ENCODE results near the gene AP1B1.
"Not testable (repeated sequence)": the region's sequence is repeated elsewhere in the genome, so short reads cannot be mapped to it uniquely, and the experiment has no call there.

AP1B1 gene

DNA sequence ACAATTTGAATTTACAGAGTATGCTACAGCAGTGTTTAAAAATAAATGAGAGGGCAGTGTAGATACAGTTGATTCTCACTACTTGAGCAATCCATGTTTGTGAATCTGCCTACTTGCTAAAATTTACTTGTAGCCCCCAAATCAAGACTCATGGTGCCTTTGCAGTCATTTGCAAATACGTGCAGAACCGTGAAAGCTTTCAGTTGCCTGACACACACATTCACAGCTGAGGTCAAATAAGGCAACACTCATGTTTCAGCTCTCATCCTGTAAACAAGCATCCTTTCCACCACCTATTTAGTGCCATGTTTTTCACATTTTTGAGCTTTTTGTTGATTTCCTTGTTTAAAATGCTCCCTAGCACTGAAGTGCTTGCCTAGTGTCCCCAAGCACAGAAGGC is 40.3 kb downstream of the AP1B1 start:
- FAIRE-seq, result no peak

DNA sequence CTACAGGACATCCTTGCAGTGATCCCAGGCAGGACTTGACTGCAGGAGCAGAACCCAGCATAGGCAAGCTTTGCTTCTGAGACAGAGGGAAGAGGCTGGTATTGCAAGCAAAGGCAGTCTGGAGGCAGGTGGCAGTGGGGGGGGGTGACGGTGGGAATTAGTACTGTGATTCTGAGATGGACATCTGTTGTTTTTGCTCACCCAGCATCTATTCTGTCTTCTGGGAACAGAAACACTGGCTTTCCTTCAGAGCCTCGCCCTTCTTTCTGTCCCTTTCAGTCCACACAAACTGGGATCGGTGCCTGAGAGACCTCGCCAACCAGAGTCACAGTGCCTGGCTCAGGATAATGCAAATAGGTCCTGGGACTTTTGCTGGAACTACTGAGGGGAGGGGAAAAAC is 41.7 kb downstream of the AP1B1 start:
- FAIRE-seq, result no peak

DNA sequence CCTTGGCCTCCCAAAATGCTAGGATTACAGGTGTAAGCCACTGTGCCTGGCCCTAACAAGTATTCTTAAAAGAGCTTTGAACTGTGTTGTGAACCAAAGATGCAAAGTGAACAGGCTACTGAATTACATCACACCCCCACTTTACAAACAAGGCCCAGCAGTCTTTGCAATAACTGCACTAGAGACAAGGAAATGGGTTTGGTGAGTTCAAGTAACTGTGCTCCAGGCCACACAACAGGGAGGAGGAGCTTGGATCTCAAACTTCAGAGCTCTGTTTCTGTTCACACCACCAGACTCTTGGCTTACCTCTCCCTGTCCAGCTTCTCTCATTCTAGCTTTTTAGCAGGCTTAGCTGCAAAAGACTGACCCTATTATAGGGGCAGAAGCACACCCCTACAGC is 42.4 kb downstream of the AP1B1 start:
- FAIRE-seq, result no peak

DNA sequence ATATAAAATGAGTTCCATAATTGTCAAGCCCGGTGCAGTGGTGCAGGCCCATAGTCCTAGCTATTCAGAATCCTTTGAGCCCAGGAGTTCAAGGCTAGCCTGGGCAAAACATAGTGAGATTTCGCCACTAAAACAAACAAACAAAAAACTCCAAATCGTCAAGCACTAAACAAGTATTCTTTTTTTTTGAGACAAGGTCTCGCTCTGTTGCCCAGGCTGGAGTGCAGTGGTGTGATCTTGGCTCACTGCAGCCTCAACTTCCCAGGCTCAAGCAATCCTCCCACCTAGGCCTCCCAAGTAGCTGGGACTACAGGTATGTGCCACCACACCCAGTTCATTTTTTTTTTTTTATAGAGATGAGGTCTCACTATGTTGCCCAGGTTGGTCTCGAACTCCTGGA is 43.5 kb downstream of the AP1B1 start:
- not testable (repeated sequence) for FAIRE-seq

DNA sequence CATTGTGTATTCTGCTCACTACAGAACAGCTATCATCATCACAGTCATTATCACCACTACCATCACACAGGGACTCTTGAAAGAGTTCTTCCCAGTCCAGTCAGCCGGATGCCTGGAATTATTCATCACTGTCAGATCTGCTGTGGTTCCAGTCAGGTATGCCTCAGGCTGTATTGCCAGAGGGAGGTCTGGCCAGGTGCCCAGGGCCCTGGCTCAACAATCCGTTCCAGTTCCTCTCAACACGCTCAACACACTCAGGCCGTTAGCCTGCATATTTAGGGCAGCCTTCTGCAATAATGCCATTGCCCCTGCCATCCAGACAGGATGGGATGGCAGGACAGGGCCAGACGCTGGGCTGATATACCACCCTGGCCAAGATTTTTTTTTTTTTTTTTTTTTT is 44.2 kb downstream of the AP1B1 start:
- no peak for FAIRE-seq

DNA sequence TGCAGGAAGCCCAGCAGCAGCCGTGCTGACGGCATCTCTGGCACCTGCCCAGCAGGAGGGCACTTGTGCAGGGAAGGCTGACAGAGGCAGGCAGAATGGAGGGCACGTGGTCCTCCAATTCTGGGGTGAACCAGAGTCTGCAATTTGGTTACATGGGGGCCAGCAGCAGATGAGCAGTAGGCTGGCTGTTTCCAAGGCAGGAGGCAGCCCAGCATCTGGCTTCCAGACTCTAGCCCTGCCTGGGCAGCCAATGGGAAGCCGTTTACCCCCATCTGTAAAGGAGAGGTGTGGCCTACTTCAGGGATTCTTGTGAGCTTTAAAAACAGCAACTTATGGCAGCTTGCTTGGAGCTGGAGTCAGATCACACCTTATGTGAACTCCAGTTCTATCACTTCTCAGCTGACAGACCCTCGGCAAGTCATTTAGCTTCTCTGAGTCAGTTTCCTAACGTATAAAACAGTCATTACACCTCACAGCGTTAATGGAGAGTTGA is 45.0 kb downstream of the AP1B1 start:
- no peak for FAIRE-seq

DNA sequence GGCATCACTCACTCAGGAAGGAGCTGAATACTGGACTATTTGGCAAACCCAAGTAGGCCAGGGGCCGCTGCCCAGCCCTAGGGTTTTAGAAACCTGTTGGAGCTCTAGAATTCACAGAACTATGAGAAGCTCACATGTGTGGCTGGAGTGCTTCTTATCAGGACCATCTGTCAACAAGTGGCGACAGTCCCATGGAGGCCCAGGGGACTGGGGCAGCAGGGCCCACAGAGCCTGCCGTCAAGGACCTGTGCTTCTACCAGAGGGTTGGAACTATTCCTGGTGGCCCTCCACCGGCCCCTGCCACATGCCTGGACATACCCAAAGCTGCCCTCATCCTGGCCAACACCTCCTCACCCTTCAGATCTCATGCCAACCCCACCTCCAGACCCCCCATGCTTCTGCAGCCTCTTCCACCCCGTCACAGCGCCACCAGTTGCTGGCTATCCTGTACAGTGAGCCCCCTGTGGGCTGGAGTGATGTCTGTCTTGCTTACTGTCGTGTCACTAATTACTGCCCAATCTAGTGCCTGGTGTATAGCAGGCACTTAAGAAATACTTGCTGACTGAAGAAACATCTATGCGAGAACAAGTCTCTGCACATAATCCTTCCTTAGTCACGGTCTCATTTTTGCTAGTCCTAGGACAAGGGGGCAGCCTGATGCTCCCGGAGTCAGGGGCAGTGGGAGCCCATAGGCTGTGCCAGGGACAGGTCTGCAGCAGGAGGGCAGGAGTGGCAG is 45.6 kb downstream of the AP1B1 start:
- no peak for FAIRE-seq

DNA sequence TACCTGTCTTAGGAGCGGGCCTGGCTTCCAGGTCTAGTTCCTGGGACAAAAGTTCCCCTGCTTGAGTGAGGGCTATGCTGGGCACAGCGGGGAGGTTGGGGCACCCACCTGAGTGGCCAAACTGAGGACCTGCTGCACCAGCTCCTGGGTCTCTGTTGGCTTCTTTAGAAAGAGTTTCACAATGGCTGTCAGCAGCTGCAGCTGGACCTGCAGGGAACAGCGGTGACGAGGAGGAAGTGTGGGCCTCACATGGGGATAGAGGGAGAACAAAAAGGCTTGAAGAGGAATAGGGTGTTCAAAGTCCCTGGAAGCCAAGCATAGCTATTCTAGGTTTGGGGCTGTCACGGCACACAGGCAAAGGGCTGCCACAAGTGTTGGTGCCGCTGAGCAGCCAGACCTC is 46.2 kb downstream of the AP1B1 start:
- no peak for FAIRE-seq

DNA sequence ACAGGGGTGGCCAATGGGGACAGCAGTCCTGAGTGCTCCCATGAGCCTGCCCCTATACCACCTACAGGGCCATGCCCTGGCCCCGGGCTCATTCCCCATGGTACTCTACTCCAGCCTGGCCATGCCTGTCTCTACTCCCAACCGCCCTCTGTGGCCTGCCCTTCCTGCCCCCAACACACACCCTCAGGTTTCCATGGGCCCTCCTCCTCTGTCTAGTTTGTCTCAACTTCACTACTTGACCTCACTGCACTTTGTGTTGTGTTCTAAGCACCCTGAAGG is 46.6 kb downstream of the AP1B1 start:
- FAIRE-seq, result no peak

DNA sequence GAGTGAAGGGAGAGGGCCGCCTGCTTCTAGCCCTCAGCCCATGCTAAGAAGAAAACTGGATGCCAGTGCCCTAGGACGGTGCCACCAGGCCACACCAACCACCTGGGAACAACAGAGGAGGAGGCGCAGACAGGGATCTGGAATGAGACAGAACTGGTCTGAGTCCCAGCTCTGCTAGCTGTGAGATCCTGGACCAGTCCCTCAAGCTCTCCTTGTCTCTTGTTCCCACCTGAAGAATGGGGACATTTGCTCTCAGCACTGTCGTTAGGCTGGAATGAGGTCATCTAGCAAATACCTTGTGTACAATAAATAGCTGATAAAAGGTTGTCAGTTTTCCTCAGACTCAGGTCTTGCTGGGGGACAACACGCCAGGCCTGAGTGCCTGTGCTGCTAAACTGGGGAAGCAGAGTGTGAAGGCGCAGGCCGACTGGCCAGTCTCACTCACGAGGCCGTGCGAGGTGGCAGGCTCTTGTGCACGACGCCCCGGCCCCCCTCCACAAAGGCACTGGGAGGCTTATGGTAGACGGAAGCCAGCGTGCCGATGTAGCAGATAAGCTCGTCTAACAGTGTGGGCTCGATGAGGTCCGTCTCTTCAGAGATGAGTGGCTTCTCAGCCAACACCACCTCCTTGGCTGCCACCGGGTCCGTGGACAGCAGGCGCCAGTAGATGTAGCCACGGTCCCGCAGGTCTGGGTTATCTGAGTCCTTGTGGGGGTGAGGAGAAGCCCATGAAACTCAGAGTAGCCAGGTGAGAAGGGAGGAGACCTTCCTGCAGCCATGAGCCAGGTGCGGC is 47.1 kb downstream of the AP1B1 start:
- FAIRE-seq, result no peak

DNA sequence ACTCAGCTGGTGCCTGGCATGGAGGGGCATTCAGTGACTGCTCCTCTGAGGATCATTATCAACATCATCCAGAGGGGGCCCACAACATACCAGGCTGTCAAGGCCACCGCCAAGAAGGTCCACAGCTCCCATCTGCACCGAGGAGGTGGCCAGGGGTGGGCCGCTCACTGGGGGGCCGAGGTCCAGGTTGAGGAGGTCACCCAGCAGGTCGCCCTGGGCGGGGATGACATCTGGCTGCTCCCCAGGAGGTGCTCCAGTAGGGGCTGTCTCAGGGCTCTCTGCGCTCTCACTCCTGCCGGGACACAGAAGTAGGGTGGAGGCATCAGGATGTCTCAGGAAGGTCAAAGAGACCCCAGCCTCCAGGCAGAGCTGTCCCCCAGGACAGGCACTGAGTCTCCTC is 47.8 kb downstream of the AP1B1 start:
- no peak for FAIRE-seq

DNA sequence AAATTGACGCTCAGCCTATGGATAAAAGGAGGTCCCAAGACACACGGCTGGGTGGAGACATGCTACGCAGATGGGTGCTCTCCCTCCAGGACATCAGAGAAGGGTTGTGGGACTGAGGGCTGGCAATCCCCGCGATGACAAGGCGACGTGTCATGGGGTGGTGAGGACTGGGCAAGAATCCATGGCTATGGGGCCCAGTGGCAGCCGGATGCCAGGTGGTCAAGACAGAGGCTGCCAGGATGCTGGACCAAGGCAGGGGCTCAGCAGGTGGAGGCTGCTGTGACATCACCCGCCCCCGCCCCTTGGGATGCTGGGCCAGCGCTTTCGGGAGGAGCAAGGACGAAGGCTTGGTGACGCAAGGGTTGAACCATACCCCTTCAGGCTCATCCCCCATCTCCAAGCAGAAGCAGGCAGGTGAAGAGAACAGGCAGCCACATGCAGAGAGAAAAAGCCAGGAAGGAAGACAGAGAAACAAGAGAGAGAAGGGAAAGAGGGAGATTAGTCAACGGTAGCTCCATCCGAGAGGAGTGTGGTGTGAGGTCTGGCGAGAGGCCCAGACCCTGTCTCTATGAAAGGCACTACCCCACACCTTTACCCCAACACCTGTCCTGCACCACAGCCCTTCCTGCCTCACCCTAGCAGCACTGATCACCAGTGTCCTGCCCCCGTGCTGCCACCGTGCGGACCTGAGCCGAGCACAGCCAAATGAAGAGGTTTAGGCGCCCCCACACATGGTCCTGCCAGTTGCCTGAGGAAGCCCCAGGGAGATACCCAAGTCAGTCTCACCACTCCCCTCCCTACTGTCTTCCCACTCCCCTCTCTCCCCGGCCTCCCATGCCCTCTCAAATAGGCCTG is 48.8 kb downstream of the AP1B1 start:
- FAIRE-seq, result no peak

DNA sequence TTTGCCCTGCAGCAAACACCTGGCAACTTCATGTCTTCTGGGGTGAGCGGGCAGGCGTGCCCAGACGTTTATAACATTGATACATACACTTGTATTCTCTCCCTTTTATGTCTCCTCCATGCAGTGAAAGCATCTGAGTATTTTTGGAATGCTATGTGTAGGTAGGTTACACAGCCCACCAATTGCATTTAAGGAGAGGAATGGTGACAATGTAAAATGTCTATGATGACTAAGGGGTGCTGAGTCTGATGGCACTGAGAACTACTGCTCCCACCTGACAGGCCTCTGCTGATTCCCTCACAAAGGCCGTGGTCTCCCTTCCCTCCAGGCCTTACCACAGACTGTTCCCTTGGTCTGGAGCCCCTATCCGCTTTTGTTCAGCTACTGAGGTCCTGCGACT is 50.0 kb downstream of the AP1B1 start:
- no peak for FAIRE-seq

DNA sequence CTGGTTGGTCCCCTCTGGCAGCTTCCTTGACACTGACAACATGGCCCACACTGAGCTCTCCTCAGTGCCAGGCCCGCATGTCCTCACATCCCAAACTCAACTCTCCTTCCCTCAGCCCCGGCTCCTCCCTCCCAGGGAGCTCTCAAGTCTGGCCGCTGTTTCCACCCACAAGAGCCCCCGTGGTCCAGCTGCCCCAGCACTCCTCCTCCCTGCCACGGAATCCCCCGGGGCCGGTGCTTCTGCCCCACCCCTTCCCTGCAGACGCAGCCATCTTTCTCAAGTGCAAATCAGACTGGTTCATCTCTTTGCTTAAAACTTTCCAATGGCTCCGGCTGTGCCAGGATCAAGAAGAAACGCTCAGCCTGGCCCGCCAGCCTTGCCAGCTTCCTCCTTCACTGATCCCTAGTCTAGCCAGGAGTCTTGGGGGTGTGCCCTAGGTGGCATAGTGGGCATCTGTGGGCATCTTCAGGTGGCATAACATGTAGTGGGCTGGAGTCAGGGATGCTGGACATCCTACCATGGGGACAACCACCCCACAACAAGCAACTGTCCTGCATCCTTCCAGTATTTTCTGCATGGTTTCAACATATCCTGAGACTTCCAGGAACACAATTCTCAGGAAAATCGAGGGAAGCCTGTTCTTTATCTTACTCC is 50.6 kb downstream of the AP1B1 start:
- FAIRE-seq, result no peak

DNA sequence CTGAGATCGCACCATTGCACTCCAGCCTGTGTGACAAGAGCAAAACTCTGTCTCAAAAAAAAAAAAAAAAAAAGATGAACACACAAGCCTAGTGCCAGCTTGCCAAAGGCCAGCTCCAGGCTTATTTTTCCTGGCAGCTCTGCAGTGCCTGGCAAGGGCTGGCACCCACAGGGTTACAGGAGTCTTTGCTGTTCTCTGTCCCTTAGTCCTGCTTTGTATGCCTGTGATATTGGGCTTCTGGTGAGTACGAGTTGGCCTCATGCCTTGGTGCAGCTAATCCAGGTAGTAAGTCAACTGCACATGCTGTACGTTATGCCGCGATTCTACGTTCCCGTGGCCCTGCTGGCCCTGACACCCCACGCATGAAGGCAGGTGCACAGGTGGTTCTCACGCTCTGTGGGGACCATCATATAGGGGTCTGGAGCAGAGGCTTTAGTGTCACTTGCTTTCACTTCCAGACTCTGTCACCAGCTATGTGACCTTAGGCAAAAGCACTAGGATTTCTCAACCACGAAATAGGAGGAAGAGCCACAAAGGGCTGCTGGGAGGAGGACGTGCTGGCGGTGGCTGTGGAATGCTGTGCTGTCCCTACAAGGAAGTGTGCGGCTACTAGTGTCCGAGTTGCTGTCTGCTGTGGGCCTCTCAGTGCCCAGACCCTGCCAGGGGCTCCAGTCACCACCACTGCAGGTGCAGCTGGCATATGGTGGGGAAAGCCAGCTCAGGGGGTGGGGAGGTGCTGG is 51.4 kb downstream of the AP1B1 start:
- no peak for FAIRE-seq

DNA sequence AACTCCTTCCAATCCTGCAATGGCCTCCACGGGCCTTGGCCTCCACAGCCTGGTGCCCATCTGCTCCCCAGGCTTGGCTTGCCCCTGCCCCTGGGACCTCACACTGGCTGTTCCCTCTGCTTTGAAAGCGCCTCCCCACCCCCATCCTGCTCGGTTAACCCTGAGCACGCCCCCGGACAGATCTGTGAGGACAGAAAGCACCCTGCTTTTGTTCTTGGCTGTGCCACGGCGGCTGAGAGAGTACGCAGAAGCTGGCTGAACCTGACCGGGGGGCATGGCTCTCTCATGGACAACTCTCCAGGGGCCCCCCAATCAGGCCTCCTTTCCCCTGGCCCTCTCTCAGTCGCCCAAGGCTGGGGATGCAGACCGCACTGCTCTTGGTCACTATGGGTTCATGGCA is 52.7 kb downstream of the AP1B1 start:
- FAIRE-seq, result no peak

DNA sequence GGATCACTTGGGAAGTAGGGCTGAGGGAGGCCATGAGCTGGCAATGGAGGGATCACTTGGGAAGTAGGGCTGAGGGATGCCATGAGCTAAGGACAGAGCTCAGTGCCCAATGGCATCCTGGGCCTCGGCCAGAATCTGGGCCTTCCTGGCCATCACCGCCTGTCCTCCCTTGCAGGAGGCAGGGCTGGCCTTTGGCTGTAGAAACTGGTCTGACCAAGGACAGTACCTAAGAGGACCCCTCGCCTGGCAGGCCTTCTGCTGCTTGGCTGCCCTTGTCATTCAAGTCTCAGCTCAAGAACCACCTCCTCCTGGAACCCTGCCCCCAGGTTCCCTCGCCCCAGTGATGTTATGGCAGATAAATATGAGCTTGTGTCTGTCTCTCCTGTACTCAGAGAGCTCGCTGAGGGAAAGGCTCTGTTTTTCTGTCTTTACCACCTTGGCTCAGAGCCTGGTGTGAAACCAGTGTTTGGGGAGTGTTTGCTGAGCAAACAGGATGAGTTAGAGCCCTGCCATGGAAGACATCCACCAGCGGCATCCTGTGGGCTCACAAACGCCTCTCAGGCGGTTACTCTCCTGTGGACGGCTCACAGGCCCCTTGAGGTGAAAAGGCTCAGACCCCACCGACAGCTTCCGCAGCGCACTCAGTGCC is 53.5 kb downstream of the AP1B1 start:
- no peak for FAIRE-seq

DNA sequence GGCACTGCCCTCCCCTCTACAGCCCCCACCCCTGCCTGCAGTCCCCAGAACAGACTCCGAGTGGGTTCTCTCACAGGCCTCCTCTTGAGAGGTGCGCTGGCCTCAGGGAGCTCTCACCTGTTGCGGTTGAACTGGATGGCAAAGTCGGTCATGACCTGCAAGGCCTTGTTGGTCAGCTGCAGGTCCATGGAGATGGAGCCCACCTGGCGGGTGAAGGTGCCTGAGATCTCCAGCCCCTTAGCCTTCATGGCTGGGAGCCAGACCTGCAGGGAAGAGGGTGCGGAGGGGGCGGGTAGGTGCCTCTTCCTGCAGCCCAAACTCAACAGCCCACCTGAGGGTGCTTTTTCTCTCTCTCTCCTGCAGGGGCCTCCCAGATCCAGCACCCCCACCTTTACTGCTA is 54.2 kb downstream of the AP1B1 start:
- no peak for FAIRE-seq

DNA sequence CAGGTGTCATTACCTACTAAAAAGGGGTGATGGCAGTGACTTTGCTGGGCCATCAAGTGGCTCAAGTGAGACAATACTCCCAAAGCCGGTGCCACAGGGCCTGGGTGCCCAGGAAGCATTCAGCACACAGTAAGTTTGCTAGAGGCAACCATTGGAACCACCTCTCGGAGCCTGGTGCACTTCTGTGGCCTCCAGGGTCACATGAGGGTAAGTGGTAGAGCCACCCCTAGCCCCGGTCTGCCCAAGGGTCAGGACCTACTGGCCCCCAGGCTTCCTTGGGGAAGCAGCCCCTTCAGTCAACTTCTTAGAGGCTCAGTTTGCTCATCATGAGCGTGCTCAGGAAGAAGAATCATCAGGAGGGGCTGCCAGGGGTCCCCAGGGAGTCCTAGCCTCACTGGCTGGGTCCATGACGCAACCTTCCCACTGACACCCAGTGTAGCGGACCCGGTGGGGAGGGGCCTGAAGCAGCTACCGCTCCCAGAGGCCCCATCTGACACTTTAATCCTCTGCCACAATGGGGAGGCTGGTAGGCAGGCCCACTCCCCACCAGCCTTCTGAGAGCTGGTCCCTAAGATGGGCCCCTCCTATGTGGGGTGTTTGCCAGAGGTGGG is 55.4 kb downstream of the AP1B1 start:
- FAIRE-seq, result no peak

DNA sequence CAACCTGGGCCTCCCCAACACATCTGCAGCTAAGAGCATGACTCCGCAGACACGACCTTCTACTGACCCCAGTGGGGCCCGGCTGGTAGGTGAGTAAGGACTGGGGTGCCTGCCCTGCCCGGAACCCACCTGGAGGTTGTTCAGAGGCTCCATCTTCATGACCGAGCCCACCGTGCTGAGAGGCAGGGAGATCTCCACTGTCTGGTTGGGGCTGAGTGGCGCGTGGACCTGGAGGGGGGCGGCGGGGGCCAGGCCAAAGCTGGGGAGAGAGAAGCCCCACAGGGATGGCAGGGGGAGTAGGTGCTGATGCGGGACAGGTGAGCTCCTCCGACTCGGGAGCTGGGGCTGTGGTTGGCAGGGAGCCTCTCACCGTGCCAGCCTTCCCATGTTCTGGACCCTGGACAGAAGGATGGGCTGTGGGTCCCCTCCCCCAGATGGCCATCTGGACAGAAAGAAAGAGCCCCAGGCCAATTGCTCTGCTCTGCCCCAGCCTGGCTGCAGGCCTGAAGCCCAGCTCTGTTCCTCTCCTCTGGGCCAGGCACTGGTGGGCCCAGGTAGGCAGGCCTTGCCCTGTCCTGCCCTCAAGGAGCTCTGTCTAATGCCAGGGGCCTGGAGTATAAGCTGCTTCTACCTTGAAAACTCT is 56.6 kb downstream of the AP1B1 start:
- FAIRE-seq, result no peak

DNA sequence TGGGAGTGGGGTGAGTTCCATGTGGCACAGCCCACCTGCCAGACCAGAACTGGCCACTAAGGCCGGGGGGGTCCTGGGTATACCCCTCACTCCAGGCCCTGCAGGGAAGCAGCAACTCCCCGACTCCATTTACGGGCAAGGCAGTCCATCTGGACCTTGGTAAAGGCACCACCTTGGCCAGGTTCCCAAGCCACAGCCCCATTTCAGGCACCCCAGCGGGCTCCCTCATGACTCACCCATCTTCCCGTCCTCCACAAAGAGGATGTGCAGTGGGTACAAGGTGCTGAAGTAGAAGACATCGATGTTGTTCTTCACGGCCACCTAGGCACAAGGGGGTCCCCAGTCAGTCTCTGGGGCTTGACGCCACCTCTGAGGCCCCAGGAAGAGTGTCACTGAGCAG is 57.2 kb downstream of the AP1B1 start:
- FAIRE-seq, result no peak

Measured in A204.1 (cell line).